HG03565 (cell line): ENCODE results near the gene DNAJC6.
"Not testable (repeated sequence)": the region's sequence is repeated elsewhere in the genome, so short reads cannot be mapped to it uniquely, and the experiment has no call there.

Source experiments
- ATAC-seq: cut with Tn5 transposase; IDR thresholded peaks from one replicate; pipeline ENCODE4 v1.9.1; 2021; ENCODE audit warnings: mild to moderate bottlenecking, moderate library complexity; ENCODE audit not compliant: unreplicated experiment

DNAJC6 gene

DNA sequence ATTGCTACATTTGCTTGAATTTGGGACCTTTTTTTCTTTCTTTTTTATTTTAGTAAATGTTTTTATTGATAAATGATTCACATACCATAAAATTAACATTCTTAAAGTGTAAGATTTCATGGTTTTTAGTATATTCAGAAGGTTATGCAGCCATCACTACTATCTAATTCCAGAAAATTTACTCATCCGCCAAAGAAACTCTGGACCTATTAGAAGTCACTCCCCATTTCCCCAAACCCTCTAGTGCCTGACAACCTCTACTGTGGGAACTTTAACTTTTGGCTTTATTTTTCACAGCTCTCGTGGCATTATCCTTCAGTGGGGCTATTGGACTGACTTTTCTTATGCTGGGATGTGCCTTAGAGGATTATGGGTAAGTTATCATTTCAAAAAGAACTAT lies 115.7 kb downstream of the DNAJC6 start:
- no peak for ATAC-seq

DNA sequence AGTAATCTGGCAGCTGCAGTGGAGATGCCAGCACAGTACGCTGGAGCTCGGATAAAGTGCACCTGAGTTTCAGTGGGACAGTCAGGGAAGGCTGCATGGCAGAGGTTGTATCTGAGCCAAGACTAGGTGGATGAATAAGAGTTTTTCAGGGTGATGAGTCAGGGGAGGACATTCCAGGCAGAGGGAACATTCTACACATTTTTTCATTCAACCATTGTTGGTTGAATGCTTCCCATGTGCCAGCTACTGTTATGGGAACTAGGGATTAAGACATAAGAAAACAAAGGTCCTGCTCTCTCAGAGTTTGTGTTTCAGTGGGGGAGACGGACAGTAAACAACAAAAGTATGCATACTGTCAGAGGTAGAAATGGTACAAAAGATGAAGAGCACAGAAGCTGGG lies 116.4 kb downstream of the DNAJC6 start:
- no peak for ATAC-seq

DNA sequence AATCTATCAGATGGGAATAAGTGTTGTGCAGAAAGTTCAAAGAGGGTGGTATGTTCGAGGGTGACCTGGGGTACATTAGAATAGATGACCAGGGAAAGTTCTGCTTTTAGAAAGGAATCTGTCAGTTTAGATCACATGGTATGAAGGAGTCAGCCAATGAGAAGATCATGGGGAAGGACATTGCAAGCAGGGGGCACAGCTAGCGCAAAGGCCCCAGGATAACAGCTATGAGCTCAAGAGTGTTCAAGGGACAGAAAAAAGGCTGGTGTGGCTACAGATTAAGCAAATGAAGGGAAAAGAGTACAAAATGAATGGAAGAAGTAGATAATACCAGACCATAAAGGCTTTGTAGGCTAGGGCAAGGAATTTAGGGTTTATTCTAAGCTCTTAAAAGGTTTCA lies 119.7 kb downstream of the DNAJC6 start:
- ATAC-seq, result no peak

DNA sequence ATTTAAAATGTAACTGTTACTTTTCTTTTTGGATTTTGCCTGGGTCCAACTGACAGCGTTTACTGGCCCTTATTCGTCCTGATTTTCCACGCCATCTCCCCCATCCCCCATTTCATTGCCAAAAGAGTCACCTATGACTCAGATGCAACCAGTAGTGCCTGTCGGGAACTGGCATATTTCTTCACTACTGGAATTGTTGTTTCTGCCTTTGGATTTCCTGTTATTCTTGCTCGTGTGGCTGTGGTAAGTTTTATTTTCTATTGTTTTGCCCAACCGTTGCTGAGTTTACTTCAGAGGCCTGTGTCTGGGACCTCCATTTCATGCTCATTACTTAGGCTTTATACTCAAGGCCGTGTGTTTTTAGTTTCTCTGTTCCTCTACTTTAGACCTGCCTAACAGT lies 120.5 kb downstream of the DNAJC6 start:
- ATAC-seq, result no peak

DNA sequence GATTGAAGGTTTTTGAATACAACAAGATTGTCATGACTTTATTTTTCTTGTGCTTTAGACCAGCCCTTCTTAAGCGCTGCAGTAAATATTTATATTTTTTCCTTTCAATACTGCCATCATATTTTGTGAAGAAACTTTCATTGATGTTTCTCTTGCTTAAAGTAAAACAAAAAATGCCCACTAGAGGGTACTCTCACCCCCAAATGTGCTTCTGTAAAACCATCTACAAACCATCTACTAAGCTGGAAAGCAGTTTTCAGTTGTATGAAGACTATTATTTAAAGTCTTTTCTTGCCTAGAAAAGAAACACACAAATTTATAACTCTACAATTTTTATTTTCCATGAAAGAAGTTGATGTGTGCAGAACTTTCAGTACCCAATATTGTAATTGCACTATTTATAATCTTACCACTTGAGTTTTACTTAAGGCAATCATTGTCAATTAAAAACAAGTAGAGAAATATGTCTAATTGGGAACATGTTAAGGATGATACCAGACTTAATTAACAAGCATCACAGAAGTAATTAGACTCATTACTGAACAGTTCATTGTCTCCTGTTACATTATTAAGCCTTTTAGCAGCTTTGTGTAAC lies 121.9 kb downstream of the DNAJC6 start:
- ATAC-seq, result peak; percentile 41

DNA sequence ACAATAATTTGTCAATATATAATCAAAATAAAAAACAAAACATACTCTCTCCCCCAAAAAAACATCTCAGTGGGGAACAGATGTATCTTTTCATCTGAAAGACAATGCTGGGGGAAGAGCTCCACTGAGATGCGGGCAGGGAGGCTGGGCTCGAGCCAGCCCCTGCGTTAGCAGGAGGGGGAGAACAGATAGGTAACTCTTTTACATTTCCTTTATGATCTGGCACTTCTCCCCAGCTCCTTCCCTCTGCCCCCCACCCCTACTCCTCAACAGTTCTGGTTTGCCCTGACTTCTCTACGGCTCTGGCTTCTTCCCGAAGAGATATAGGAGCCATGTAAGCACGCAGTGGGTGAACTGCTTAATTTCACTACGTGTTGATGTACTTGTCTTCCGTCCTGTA lies 123.6 kb downstream of the DNAJC6 start:
- ATAC-seq, result no peak

DNA sequence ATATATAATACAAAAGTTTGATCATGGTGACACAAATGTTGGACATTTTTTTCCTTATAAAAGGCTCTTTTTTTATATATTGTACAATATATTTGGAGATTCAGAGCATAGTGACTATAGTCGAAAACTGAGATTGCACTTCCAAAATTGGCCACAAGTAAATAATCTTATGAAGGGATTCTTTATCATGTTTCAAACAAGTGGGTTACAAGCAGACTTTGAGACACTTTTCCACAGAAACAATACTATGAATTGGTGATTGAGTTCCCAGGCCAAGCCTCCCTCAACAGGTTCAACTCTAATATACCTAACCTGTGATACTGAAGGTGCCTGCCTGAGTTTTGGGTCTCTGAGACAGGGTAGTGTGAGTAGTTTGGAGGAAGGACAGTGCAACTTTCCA lies 124.9 kb downstream of the DNAJC6 start:
- ATAC-seq, result no peak

DNA sequence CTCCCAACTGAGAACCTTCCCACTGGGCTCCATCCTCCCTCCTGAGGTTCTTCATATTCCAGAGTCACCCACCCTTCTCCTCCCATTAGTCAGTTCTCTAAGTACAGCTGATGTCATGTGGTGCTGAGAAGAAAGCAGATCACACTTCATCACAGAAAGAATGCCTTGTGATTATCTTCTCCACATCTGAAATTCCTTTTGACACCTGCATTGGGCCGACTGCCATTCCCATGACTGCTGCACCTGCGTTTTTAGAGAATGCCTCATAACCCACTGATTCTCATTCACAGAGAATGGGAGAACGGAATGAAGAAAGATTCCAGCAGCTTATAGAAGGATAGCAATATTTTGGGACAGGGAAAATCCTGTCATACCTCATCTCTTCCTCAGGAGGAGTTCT lies 125.4 kb downstream of the DNAJC6 start:
- ATAC-seq, result no peak

DNA sequence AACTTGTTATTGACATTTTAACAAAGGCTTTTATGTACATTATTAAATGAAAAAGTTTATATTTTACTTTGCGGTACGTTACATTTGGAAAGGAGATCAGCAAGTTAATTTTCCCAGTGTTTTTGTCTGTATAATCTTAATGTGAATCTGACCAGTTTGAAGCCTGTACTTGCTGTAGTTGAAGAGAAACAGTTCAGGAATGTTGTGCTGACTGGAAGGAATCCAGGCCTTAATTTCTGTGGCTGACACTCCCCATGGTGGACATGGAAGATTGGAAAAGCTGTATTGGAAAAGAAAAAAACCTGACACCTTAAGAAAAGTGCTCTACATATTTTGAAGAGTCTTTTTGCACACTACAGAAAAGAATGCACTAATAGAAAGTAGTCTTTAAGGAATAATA lies 126.6 kb downstream of the DNAJC6 start:
- no peak for ATAC-seq

DNA sequence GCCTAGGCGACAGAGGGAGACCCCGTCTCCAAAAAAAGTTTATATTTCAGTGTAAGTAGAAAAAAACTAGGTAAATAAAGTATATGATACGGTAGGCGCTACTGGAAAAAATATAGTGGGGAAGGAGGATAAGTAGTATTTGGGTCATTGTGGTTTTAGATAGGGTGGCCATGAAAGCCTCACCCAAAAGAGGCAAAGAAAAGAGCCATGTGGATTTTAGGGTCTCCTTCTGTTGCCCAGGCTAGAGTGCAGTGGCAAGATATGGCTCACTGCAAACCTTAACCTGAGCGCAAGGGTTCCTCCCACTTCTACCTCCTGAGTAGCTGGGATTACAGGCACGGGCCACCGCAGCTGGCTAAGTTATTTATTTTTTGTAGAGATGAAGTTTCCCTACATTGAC lies 128.3 kb downstream of the DNAJC6 start:
- no peak for ATAC-seq

DNA sequence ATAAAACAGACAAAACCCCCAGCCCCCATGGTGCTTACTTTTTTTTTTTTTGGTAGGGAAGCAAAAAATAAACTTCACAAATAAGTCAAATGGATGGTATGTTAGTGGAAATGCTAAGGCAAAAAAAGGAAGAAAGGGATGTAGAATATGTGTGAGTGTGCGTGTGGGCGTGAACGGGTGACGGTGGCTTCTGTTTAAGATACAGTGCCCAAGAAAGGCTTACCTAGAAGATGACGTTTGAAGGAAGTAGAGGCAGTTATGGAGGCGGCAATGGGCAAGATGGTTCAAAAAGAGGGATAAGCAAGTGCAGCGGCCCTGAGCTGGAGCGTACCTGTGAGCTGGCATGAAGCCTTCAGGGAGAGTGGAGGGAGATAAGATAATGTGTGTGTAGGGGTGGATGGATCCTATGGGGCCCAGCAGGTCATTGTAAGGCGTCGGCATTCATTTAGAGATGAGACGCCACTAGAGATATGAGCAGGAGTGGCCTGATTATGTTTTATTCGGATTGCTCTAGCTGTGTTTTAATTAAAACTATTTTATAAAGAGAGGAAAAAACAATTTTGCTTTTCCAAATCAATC lies 131.1 kb downstream of the DNAJC6 start:
- ATAC-seq, result no peak

DNA sequence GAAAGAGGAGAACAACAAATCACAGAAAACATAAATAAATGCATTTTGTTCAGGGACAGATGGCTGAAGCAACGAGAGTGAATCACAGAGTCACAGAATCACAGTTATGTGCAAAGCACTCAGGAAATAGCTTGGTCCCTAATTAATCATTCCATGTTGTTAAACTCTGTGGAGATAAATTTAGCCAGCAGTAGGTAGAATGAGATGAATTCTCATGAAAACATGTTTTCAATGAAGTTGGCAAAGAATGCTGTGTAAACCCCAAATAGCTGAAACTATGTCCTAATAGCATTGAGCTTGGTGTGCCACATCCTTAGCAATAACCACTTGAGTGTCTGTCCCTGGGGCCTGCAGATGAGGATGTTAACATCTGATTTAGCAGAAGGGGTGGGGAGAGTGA lies 131.6 kb downstream of the DNAJC6 start:
- no peak for ATAC-seq

DNA sequence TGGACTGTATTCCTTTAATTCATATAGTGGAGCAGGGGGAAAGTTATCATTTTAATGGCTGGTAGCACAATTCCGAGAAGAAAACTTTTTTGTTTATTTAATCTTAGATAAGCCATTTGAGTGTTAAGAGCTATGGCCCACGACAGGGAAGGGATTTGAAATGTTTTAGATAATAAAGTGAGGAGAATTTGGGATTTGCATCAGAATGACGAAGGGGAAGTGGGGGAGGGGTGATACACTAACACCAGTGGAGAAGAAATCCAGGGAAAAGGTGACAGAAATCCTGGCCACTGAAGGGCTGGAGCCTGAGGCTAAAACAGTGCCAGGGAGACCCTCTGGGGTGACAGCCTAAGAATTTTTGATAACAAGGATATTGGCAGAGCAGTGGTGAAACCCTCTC lies 132.1 kb downstream of the DNAJC6 start:
- no peak for ATAC-seq

DNA sequence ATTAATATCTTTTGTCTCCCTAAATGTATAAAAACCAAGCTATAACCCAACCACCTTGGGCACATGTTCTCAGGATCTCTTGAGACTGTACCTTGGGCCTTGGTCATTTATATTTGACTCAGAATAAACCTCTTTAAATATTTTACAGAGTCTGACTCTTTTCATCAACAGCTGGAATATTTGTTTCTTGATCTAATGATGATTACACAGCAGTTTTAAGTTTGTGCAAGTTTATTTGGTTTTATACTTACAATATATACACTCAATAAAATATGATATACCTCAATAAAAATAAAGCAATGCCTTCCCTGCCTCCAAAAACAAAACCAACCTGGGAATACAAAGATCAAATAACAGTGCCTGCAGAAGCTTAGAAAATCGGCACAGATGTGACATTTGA lies 133.1 kb downstream of the DNAJC6 start:
- no peak for ATAC-seq

DNA sequence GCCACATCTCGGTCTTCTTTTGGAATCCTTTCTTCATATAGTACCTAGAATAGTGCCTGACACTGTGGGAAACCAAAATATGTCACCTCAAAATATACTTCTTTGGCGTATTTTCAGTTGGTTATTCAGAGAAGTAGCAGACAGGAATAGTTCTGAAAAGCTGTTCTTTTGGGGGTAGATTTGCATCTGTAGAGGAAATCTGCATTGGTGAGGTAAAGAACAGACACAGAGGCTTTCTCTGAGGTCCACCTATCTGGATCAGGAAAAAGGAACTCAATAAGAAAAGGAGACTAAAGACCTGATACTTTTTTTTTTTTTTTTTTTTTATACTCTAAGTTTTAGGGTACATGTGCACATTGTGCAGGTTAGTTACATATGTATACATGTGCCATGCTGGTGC lies 134.3 kb downstream of the DNAJC6 start:
- ATAC-seq, result no peak

DNA sequence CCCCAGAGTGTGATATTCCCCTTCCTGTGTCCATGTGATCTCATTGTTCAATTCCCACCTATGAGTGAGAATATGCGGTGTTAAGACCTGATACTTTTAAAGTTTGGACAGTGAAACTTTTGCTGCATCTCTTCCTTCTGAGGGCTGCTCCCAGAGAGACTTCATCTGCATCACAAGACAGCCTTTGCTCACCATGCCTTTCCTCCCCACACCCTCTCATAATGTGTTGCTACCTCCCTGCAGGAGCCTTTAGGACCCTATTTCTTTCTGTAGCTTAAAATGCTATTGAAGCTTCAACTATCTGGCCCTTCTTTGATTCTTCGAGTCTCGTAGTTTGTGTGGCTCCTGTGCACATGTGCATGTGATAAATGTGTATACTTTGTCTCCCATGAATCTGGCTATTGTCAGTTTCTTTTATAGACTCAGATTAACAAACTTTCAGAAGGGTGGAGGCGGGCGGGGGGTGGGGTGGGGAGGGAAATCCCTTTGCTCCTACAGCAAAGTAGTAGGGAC lies 134.8 kb downstream of the DNAJC6 start:
- ATAC-seq, result no peak

DNA sequence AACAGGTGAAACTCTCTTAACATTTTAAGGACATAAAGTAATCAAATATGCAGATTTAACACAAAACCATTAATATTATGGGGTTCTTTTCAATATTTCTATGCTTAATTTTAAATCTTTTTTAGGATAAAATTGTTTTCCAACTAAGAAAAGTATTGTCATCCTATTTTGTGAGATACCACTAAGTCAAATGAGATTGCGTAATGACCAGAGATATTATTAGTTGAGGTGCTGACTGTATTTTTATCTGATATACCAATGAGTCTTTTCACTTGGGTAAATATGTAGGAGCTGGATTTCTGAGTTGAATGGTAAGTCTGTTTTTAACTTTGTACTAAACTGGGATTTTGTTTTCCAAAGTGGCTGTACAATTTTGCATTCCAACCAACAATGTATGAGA lies 136.5 kb downstream of the DNAJC6 start:
- ATAC-seq, result no peak

DNA sequence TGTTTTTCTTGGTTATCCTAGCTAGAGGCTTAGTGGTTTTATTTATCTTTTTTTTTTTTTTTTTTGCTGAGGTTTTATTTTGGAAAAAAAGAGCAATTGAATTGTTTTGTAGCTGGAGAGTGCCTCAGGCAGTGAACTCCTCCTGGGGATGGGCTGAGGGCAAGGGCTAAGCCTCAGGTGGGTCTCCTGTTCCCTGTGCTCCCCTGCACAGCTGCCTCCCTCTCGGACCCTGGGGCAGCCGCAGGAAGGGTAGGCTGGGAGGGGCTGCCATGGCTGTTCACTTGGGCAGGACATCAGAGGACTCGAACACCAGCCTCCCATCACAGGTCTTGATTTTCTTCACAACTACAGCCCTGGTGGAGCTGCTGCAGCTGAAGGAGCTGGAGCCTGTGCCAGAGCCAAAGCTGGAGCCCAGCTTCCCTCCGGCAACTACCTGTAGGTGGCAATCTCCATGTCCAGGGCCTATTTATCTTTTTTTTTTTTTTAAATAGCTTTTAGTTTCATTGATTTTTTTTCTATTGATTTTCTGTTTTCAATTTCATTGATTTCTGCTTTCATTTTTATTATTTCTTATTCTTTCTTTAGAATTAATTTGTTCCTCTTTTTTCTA lies 140.0 kb downstream of the DNAJC6 start:
- no peak for ATAC-seq

DNA sequence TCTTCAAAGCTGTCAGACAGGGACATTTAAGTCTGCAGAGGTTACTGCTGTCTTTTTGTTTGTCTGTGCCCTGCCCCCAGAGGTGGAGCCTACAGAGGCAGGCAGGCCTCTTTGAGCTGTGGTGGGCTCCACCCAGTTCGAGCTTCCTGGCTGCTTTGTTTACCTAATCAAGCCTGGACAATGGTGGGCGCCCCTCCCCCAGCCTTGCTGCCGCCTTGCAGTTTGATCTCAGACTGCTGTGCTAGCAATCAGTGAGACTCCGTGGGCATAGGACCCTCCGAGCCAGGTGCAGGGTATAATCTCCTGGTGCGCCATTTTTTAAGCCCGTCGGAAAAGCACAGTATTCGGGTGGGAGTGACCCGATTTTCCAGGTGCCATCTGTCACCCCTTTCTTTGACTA lies 146.3 kb downstream of the DNAJC6 start:
- ATAC-seq, result not testable (repeated sequence)

DNA sequence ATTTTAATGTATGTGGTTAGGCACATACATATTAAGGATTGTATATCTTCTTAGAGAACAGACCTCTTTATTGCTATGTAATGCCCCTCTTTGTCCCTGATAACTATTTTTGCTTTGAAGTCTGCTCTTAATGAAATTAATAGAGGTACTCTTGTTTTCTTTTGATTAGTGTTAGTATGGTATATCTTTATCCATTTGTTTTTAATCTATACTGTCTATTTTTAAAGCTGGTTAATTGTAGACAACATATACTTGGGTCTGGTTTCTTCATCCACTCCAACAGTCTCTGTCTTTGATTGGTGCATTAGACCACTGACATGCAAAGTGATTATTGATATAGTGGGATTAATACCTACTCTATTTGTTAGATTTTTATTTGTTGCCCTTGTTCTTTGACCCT lies 147.1 kb downstream of the DNAJC6 start:
- ATAC-seq, result no peak

DNA sequence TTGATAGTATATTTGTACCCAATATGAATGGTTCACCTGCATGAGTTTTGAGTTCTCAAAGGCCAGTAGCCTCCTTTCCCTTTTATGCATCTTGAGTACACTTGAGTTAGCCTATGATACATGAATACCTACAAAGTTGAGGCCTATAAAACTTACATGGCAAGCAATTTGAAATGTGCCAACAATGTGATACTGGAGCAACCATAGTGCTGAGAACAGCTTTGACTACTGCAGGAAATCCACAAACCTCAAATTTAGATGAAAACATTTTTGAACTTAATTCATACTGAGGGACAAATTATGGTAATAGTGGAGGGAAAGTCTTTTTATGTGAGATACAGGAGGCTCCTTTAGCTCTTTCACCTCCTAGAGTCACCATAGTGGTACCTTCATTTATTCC lies 148.5 kb downstream of the DNAJC6 start:
- no peak for ATAC-seq

DNA sequence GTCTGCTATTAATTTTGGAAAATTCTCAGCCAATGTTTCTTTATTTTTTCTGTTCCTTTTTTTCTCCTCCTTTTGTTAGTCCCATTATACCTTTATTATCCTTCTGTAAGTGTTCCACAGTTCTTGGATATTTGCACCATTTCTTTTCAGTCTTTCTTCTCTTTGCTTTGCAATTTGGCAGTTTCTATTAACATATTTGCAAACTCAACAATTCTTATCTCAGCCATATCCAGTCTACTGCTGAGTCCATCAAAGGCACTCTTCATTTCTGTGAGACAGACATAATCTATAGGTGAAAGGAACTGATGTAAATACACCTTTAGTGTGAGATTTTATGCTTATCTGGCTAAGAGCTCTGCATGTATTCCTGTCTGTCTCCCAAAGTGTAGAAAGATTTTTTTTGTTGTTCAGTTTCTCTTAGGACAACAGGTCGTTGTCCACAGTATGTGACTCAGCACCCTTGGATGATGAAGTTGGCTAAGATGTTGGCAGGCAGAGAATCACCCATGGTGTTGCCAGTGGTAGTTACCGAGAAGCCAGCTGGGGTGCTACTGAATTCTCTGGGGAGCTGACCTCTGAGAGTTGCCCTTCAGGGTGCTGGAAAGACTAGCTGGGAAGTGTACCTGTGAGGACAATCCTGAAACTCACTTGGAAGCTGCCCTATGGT lies 149.5 kb downstream of the DNAJC6 start:
- no peak for ATAC-seq
